HG02884 (cell line): ENCODE data around the gene BACE1-AS.
"Not testable (repeated sequence)": the region's sequence is repeated elsewhere in the genome, so short reads cannot be mapped to it uniquely, and the experiment has no call there.

Experiments
- ATAC-seq: cut with Tn5 transposase; IDR thresholded peaks from one replicate; pipeline ENCODE4 v1.9.1; 2021; ENCODE audit warnings: mild to moderate bottlenecking, moderate library complexity; ENCODE audit not compliant: unreplicated experiment

The BACE1-AS gene

DNA sequence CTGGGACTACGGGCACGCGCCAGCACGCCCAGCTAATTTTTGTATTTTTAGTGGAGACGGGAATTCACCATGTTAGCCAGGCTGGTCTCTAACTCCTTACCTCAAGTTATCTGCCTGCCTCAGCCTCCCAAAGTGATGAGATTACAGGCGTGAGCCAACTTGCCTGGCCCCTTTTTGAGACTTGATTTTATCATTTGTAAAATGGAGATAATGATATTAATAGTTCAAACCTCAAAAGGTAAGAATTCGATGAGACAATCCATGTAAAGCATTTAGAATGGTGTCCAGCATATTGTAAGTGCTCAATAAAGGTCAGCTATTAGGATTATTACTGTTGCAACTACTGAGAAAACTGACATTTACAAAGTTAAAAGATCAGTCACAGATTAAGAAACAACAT, 27.6 kb downstream of the BACE1-AS start:
- no peak for ATAC-seq

DNA sequence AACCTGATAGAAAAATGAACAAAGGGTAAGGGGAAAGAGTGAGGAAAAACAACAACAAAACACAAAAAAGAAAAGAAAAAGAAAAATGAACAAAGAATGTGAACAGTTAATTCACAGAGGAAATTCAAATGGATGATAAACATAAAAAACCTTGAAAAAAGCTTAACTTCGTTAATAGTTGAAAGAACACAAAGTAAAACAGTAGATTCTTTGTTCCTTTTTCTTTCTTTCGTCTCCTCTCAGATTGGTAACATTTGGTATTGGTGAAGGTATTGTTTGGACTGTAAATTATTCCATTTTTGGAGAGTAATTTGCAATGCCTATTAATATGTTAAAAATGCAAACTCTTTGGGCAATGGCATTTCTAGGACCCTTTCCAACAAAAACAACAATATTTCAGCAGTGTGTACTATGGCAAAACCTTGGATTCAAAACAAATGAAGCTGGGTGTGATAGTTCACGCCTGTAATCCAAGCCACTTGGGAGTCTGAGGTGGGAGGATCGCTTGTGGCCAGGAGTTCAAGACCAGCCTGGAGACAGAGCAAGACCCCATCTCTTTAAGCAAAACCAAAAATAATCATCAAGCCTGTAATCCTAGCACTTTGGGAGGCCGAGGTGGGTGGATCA, 28.2 kb downstream of the BACE1-AS start:
- ATAC-seq = no peak

DNA sequence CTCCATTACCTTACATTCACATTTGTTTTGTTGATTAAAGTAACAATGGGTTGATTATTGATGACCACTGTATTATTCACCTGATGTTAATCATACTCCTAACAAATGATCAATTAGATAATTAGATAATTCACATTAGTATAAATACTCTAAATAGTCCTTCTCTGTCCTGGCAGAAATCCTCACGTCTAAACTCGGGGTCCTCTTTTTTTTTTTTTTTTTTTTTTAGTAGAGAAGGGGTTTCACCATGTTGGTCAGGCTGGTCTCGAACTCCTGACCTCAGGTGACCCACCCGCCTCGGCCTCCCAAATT, 36.1 kb downstream of the BACE1-AS start:
- ATAC-seq = not testable (repeated sequence)

DNA sequence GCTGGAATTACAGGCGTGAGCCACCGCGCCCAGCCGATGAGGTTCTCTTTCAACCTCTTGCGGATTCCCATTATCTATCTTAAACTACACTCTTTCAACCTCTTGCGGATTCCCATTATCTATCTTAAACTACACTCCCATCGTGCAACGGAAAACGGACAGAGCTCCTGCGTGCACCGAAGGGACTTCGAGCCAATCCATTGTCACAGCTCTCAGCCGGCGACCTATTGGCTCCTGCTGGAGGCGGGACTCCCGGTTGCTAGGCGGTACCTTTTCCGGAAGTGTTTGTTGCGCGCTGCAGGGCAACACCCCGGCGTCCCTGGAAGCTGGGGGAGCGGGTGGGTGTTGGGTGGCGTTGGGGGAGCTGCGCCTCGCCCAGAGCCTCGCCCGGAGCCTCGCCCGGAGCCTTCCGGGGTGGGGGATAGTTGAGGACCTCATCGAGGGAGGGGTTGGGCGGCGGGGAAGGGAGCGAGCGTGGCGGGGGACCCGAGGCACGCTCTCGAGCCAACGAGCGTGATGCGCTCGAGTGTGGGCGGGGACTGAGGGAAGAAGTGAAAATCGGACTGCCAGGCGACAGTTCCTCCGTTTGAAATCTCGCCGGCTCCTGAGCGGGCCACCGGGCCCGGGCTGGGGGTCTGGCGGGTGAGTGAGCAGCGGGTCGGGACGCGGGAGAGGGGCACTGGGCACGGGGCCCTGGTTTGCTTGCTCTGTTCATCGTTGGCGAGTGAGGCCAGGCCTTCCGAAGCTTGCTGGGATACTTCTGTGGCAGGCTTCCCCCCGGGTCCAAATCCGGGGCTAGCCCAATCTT, 36.6 kb downstream of the BACE1-AS start, which contains the start of gene CEP164:
Gene CEP164 (plus strand): TSS at position 288 of the 808 bp plus-strand sequence. CDS start 10,733 bp downstream, outside the sequence.
- peak; percentile 93 for ATAC-seq

DNA sequence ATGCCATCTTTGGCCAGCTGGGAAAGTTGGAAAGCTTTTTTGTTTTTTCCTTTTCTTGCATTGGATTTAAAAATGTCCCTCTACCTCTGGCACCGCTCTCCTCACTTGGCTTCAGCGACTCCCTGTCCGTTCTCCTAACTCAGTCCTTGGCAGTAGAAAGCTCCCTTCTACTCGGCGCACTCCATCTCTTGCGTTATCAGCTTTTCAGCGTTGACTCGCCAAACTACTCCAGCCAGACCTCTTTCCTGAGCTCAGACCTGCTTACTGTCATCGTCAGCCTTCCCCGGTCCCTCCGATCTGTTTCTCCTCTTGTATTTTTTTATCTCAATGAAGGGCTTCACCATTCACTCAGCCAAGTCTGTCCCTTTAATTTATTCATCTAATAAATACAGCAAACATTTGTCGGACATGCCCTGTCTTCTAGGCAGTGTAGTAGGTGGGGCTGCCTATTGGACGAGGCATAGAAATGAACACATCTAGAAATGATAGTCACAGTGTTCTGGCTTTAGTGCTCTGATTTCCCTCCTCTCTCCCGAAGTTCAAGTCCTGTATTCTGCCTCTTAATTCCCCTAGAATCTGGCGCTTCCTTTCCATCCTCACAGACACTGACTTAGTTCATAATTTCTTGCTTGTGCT, 37.3 kb downstream of the BACE1-AS start:
- no peak for ATAC-seq

DNA sequence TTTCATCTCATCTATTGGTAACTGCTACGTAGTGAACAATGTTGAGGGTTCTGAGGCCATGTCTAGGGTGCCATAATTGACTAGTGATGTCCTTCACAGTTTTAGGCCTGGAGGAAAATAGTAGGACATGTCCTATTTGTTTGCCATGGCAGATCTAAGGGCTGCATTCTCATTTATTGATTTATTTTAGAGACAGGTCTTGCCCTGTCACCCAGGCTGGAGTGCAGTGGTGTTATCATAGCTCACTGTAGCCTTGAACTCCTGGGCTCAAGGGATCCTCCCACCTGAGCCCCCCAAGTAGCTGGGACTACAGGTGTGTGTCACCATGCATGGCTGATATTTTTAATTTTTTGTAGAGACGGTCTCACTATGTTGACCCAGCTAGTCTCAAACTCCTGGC, 41.7 kb downstream of the BACE1-AS start:
- no peak for ATAC-seq

DNA sequence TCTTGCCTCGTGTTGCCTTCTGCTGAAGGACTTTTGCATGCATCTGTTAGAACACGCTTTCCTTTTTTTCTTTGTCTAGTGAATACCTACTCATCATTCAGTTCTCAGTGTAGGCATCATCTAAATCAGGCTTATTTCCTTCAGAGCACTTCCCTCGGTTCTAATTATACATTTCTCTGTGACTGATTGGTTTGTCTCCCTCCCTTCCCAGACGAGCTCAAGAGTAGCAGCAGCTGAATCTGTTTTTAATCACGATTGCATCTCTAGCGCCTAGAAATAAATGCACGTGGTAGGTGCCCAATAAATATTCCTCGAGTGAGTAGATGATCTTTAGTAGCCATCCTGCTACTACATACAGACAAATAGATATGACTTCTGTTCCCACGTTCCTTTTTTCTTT, 42.8 kb downstream of the BACE1-AS start:
- no peak for ATAC-seq

DNA sequence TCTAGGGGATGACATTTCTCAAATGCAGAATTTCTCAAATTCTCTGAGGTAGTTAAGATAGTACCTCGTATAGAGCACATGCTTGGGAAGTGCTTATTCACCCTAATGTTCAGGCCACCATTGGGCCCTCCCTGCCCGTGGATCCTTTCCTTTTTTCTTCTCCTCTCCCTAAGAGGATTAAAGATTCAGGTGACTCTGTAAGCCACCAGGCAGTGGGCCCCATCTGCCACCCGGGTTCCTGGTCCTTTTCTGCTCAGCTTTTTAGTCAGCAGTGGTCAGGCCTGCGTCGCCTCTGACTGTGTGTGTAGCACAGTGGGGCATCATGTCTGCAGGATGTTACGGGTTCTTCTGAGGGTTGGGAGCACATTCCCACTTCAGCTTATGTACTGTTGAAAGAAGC, 43.8 kb downstream of the BACE1-AS start:
- no peak for ATAC-seq

DNA sequence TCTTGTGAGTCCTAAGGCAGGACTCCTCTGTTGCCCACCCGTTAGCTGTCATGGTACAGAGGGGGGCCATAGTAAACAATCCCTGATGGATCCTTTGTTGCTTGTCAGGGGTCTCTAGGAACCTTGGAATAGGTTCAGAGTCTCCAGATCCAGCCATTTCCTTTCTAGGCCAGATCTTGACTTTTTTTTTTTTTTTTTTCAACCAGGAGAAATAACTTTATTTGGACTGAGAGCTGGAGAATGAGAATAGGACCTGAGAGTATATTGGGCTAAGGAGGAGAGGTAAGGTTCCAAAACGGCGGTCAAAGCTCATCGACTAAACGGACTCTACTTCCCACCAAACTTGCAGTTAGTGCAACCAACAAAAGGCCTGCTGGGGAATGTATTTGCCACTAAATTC, 44.3 kb downstream of the BACE1-AS start:
- no peak for ATAC-seq

DNA sequence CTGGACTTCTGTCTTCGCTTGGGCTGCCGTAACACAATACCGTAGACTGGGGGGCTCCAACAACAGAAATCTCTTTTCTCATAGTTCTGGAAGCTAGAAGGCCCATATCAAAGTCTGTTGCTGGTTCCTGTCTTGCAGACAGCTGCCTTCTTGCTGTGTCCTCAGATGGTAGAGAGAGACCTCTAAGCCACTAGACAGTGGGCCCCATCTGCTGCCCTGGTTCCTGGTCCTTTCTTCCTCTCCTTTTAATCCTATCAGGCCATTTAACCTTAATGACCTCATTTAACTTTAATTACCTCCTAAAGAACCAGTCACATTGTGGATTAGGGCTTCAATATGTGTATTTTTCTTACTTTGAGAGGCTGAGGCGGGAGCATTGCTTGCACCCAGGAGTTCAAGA, 45.9 kb downstream of the BACE1-AS start:
- ATAC-seq = no peak
